H1 (cell line): ENCODE measurements around the gene NUDT3. TPM values are rescaled to one million over a fixed set of nuclear protein-coding genes. Genes with fewer than 3 reads are reported as not detected.

Experiments
- CTCF ChIA-PET: fragments of 300-600 bp; sonication (Branson Sonifier 250); formaldehyde crosslinking; loops from one replicate; lab custom pipeline; 2021; ENCODE audit not compliant: partially characterized antibody; lab: Charles Lee
- POLR2A ChIA-PET: fragments of 300-600 bp; sonication (Branson Sonifier 250); formaldehyde crosslinking; loops from one replicate; lab custom pipeline; 2021; ENCODE audit warnings: inconsistent platforms; ENCODE audit not compliant: partially characterized antibody; lab: Charles Lee
- DNase-seq, 2 experiments: peaks; one replicate each; pipeline versions ENCODE4 v3.0.0 to v3.0.0-alpha.2; 2010 to 2022; ENCODE audit warnings: low spot score in 2 of 2, low read depth in 1 of 2, mixed read lengths in 1 of 2
- FAIRE-seq: peaks from 2 replicates; lab custom pipeline; 2011; peaks lifted over from hg19 to GRCh38; lab: Jason Lieb, UNC
- H2AFZ ChIP-seq: 2 replicates; pipeline ENCODE4 v1.8.1; 2012; ENCODE audit warnings: low read length, inconsistent platforms
- H2AK5ac ChIP-seq: 2 replicates; pipeline ENCODE4 v1.6.1; 2013; ENCODE audit warnings: low read depth, low read length
- H2BK120ac ChIP-seq: replicated peaks from 2 replicates; pipeline ENCODE3; 2013; ENCODE audit warnings: low read depth, low read length, inconsistent platforms
- H2BK12ac ChIP-seq: 2 replicates; pipeline ENCODE4 v1.6.1; 2013; ENCODE audit warnings: low read depth, low read length
- H2BK15ac ChIP-seq: 2 replicates; pipeline ENCODE4 v1.6.1; 2013; ENCODE audit warnings: low read length
- H2BK20ac ChIP-seq: 2 replicates; pipeline ENCODE4 v1.6.1; 2013; ENCODE audit warnings: low read length
- H2BK5ac ChIP-seq: 2 replicates; pipeline ENCODE4 v1.6.1; 2013; ENCODE audit warnings: low read depth, low read length
- H3K14ac ChIP-seq: 2 replicates; pipeline ENCODE4 v1.6.1; 2013; ENCODE audit warnings: inconsistent platforms; ENCODE audit not compliant: insufficient read length
- H3K18ac ChIP-seq: 2 replicates; pipeline ENCODE4 v1.6.1; 2013; ENCODE audit warnings: low read length; ENCODE audit errors: extremely low read depth
- H3K23ac ChIP-seq: 2 replicates; pipeline ENCODE4 v1.6.1; 2013; ENCODE audit warnings: inconsistent platforms; ENCODE audit not compliant: insufficient read length
- H3K23me2 ChIP-seq: 2 replicates; pipeline ENCODE4 v1.6.1; 2013; ENCODE audit warnings: low read depth, low read length
- H3K27ac ChIP-seq: 2 replicates; pipeline ENCODE4 v1.6.1; 2011; ENCODE audit warnings: low read depth, low read length, inconsistent platforms
- H3K27me3 ChIP-seq, 4 experiments: replicated peaks in 1 of 4; 1 replicate in 1 of 4; 2 replicates in 3 of 4; pipeline versions ENCODE4 v1.6.1 to v1.8.1; 2011 to 2013; ENCODE audit warnings: low read length in 3 of 4, mild to moderate bottlenecking in 3 of 4, inconsistent platforms in 2 of 4, mixed read lengths in 2 of 4, moderate library complexity in 1 of 4; ENCODE audit not compliant: control insufficient read depth in 3 of 4, insufficient read depth in 3 of 4; ENCODE audit errors: extremely low read depth in 1 of 4
- H3K36me3 ChIP-seq, 4 experiments: 2 replicates each; pipeline versions ENCODE4 v1.6.1 to v1.8.1; 2011 to 2013; ENCODE audit warnings: mild to moderate bottlenecking in 4 of 4, low read length in 3 of 4, moderate library complexity in 2 of 4, control low read depth in 1 of 4, inconsistent platforms in 1 of 4; ENCODE audit not compliant: insufficient read depth in 4 of 4, control insufficient read depth in 2 of 4
- H3K4ac ChIP-seq: replicated peaks from 2 replicates; pipeline ENCODE3; 2013; ENCODE audit warnings: low read length, low read depth, mixed read lengths, inconsistent platforms; ENCODE audit not compliant: insufficient read length
- H3K4me1 ChIP-seq, 4 experiments: replicated peaks in 1 of 4; 1 replicate in 1 of 4; 2 replicates in 3 of 4; pipeline versions ENCODE4 v1.6.1 to v1.8.1; 2011 to 2013; ENCODE audit warnings: low read length in 3 of 4, inconsistent platforms in 2 of 4, mixed read lengths in 1 of 4; ENCODE audit not compliant: insufficient read depth in 4 of 4, control insufficient read depth in 3 of 4
- H3K4me2 ChIP-seq, 2 experiments: 2 replicates each; pipeline versions ENCODE4 v1.6.1 to v1.8.1; 2011 to 2013; ENCODE audit warnings: low read depth in 2 of 2, low read length in 2 of 2, control low read depth in 1 of 2, inconsistent platforms in 1 of 2, mild to moderate bottlenecking in 1 of 2; ENCODE audit not compliant: insufficient read depth in 1 of 2
- H3K4me3 ChIP-seq, 4 experiments: fragments of 200-600, 300-600 bp in 1 of 4; sonication (generic), shearing (Covaris generic), sonication (Bioruptor Twin) in 1 of 4; 2 replicates each; pipeline versions ENCODE4 v1.5.1 to v1.8.1; 2011 to 2016; ENCODE audit warnings: low read length in 4 of 4, low read depth in 3 of 4, control low read depth in 2 of 4, inconsistent platforms in 2 of 4, mild to moderate bottlenecking in 2 of 4, mixed read lengths in 1 of 4, moderate library complexity in 1 of 4; ENCODE audit not compliant: insufficient read depth in 2 of 4; ENCODE audit errors: extremely low read depth in 1 of 4
- H3K56ac ChIP-seq: replicated peaks from 2 replicates; pipeline ENCODE3; 2013; ENCODE audit warnings: low read depth, mild to moderate bottlenecking, mixed read lengths, low read length, inconsistent platforms; ENCODE audit not compliant: insufficient read length
- H3K79me1 ChIP-seq: 2 replicates; pipeline ENCODE4 v1.6.1; 2013; ENCODE audit warnings: low read depth, low read length, control low read depth
- H3K79me2 ChIP-seq, 2 experiments: 2 replicates each; pipeline versions ENCODE4 v1.6.1 to v1.8.1; 2012 to 2013; ENCODE audit warnings: low read length in 2 of 2, mild to moderate bottlenecking in 2 of 2, inconsistent platforms in 1 of 2; ENCODE audit not compliant: insufficient read depth in 2 of 2, control insufficient read depth in 1 of 2
- H3K9ac ChIP-seq, 4 experiments: replicated peaks in 1 of 4; 1 replicate in 1 of 4; 2 replicates in 3 of 4; pipeline versions ENCODE4 v1.6.1 to v1.8.1; 2011 to 2013; ENCODE audit warnings: low read depth in 3 of 4, low read length in 3 of 4, control low read depth in 2 of 4, mild to moderate bottlenecking in 2 of 4, moderate library complexity in 2 of 4, inconsistent platforms in 1 of 4; ENCODE audit errors: extremely low read depth in 1 of 4
- H3K9me3 ChIP-seq, 2 experiments: 2 replicates each; pipeline versions ENCODE4 v1.6.1 to v1.8.1; 2012 to 2013; ENCODE audit warnings: mild to moderate bottlenecking in 2 of 2, moderate library complexity in 2 of 2, control low read depth in 1 of 2, inconsistent platforms in 1 of 2, low read depth in 1 of 2, low read length in 1 of 2, mixed read lengths in 1 of 2; ENCODE audit not compliant: insufficient read depth in 2 of 2
- H4K20me1 ChIP-seq, 2 experiments: replicated peaks in 1 of 2; 2 replicates each; pipeline versions ENCODE3 to v1.8.1; 2011 to 2013; ENCODE audit warnings: inconsistent platforms in 2 of 2, low read length in 2 of 2, mild to moderate bottlenecking in 1 of 2; ENCODE audit not compliant: insufficient read depth in 2 of 2, control insufficient read depth in 1 of 2
- H4K5ac ChIP-seq: 2 replicates; pipeline ENCODE4 v1.6.1; 2013; ENCODE audit warnings: low read length, low read depth, mixed read lengths, inconsistent platforms; ENCODE audit not compliant: insufficient read length
- H4K8ac ChIP-seq: 2 replicates; pipeline ENCODE4 v1.8.0; 2013; ENCODE audit warnings: mild to moderate bottlenecking, moderate library complexity, low read length, inconsistent platforms; ENCODE audit not compliant: insufficient read depth; ENCODE audit errors: extremely low read depth
- H4K91ac ChIP-seq: replicated peaks from 2 replicates; pipeline ENCODE3; 2013; ENCODE audit warnings: low read length, mixed read lengths, inconsistent platforms; ENCODE audit not compliant: insufficient read length
- CTBP2 ChIP-seq: IDR thresholded peaks from 2 replicates; pipeline ENCODE4 v1.7.0; 2011; ENCODE audit warnings: borderline replicate concordance, mild to moderate bottlenecking, moderate library complexity, mixed read lengths, low read length; ENCODE audit not compliant: insufficient read depth, insufficient read length
- HDAC2 ChIP-seq, 2 experiments: fragments of 300-600 bp in 1 of 2; sonication (generic) in 1 of 2; IDR thresholded peaks; 2 replicates each; pipeline ENCODE4 v1.6.1; 2011 to 2012; ENCODE audit warnings: low read depth in 2 of 2, low read length in 2 of 2, mild to moderate bottlenecking in 2 of 2, moderate library complexity in 2 of 2, borderline replicate concordance in 1 of 2, inconsistent platforms in 1 of 2
- HDAC6 ChIP-seq: IDR thresholded peaks from one replicate; pipeline ENCODE4 v1.7.1; 2012; ENCODE audit warnings: low read depth, mild to moderate bottlenecking, inconsistent platforms, low read length, moderate library complexity
- POU5F1 ChIP-seq: IDR thresholded peaks from 2 replicates; pipeline ENCODE4 v1.6.1; 2011; ENCODE audit warnings: low read depth, mild to moderate bottlenecking, low read length, moderate library complexity
- RAD21 ChIP-seq, 2 experiments: IDR thresholded peaks in 1 of 2; conservative IDR thresholded peaks in 1 of 2; 2 replicates each; pipeline ENCODE4 v1.6.1; 2011; ENCODE audit warnings: low read depth in 2 of 2, low read length in 2 of 2, improper control_type of control experiment in 1 of 2, inconsistent platforms in 1 of 2, mild to moderate bottlenecking in 1 of 2, moderate library complexity in 1 of 2
- RFX5 ChIP-seq: IDR thresholded peaks from 2 replicates; pipeline ENCODE4 v1.6.1; 2011; ENCODE audit warnings: low read depth, low read length, improper control_type of control experiment, borderline replicate concordance
- SIN3A ChIP-seq, 2 experiments: IDR thresholded peaks in 1 of 2; conservative IDR thresholded peaks in 1 of 2; 2 replicates each; pipeline ENCODE4 v1.6.1; 2011 to 2012; ENCODE audit warnings: low read length in 2 of 2, improper control_type of control experiment in 1 of 2, low read depth in 1 of 2, mild to moderate bottlenecking in 1 of 2
- SIRT6 ChIP-seq: IDR thresholded peaks from one replicate; pipeline ENCODE4 v1.7.1; 2012; ENCODE audit warnings: low read length, inconsistent platforms
- TAF7 ChIP-seq: optimal IDR thresholded peaks from 2 replicates; pipeline ENCODE3; 2011; ENCODE audit warnings: low read depth, mild to moderate bottlenecking, inconsistent platforms, low read length, moderate library complexity, borderline replicate concordance
- YY1 ChIP-seq: IDR thresholded peaks from 2 replicates; pipeline ENCODE4 v1.6.1; 2011; ENCODE audit warnings: low read depth, mild to moderate bottlenecking, low read length
- WGBS, 2 experiments: shearing (Covaris generic) in 1 of 2; methylation state at CpG; one replicate each; pipeline versions ENCODE4 v1.1.6 to v1.1.7; 2013 to 2015; ENCODE audit warnings: low lambda C conversion rate in 2 of 2, mixed read lengths in 2 of 2, inconsistent platforms in 1 of 2, low coverage in 1 of 2, missing lambda C conversion rate in 1 of 2; ENCODE audit not compliant: insufficient replicate concordance in 2 of 2, insufficient coverage in 1 of 2, insufficient read length in 1 of 2; ENCODE audit errors: extremely low coverage in 1 of 2, missing lambda C conversion rate in 1 of 2; 5-methylcytosine and 5-hydroxymethylcytosine counted together
- polyA plus RNA-seq, 7 experiments: library from polyadenylated mRNA; depleted of rRNA in 3 of 7; stranded (reverse) in 5 of 7; unstranded in 2 of 7; fragments of >200 nt in 5 of 7; fragments of 200-250 nt in 2 of 7; gene quantifications; 1 replicate in 5 of 7; 2 replicates in 1 of 7; 4 replicates in 1 of 7; pipeline versions ENCODE4 v1.2.1 to v1.2.3, GENCODE V29; 2011 to 2013; ENCODE audit warnings: missing spikeins in 2 of 7, mixed read lengths in 2 of 7
- total RNA-seq: library from RNA; stranded (reverse); fragmentation: NEBNext Ultra II Directional; extraction: Animal tissue kit (Norgen Biotek cat#: 25700); gene quantifications from 2 replicates; pipeline ENCODE4 v1.2.1, GENCODE V29; 2021
- TF ChIP-seq, protein P1 (sequence below): IDR thresholded peaks from 2 replicates; pipeline ENCODE4 v1.6.1; 2012; ENCODE audit warnings: inconsistent platforms
- TF ChIP-seq, protein P2 (sequence below): IDR thresholded peaks from 2 replicates; pipeline ENCODE4 v1.6.1; 2011; ENCODE audit warnings: low read depth, mild to moderate bottlenecking, low read length; ENCODE audit not compliant: insufficient read depth

NUDT3 gene
- total and polyA plus RNA-seq, 2 of the 8 experiments (the other 6 are each of a cell fraction or from before 2014, with no cell fraction given) = 14.1 to 36.9 TPM

DNA sequence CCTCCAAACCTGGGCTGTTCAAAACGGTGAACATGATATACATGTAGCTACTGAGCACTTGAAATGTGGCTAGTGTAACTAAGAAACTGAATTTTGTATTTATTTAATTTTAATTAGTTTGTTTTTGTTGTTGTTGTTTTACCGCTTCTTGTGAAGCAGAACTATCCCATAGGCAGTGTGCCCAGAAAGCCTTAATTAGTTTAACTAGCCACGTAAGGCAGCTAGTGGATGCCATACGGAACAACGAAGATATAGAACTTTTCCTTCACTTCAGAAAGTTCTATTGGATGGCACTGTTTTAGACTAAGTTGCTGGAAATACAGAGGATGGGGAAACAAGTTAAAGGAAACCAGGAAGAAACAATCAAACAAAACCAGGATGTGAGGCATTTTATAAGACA is 70.6 kb downstream of the NUDT3 start:
- Histone ChIP-seq H3K27ac (no peak overlapping the region), H3K9me3 (no peaks in the 10 kb centered on the region), H4K20me1 (peaks cover 0 to 3% of the 10 kb centered on the region in 2 experiments), H2AK5ac (no peak overlapping the region), H3K56ac (no peak overlapping the region), H3K36me3 (no peaks in the 10 kb centered on the region), H4K8ac (no peak overlapping the region), H3K23ac (no peak overlapping the region), H3K4me3 (no peak overlapping the region), H3K18ac (no peak overlapping the region), H2BK12ac (no peak overlapping the region), H2AFZ (no peak overlapping the region), H3K14ac (no peak overlapping the region), H3K4me2 (no peak overlapping the region), H2BK15ac (no peak overlapping the region), H2BK20ac (no peak overlapping the region), H3K4me1 (peaks cover 0 to 6% (median 4%) of the 10 kb centered on the region in 4 experiments; a peak in 4 of 7 replicates), H3K4ac (no peak overlapping the region), H3K79me2 (peaks cover 0 to 9% of the 10 kb centered on the region in 2 experiments; a peak in 1 of 4 replicates), H4K5ac (no peak overlapping the region), H2BK120ac (no peak overlapping the region), H4K91ac (no peak overlapping the region), H3K23me2 (no peaks in the 10 kb centered on the region), H3K79me1 (no peaks in the 10 kb centered on the region), H2BK5ac (no peak overlapping the region), H3K27me3 (no peaks in the 10 kb centered on the region), H3K9ac (no peak overlapping the region)
- DNase-seq (no peak), FAIRE-seq (no peak)
- ChIA-PET CTCF (interaction anchor here (0.9 to 1.8 kb wide), 4 partner anchors 11 to 99 kb away, joined by 3 to 6 read pairs (median 5); no protein-coding TSS in a partner anchor), POLR2A (interaction anchor here (1.0 kb wide), 1 partner anchor 18 kb away, joined by 3 read pairs; no protein-coding TSS in a partner anchor)
- 89% methylated on average over 5 of the region's 5 CpGs; no CpG with 5 or more reads in 1 of the 2 experiments for WGBS, 2 experiments
- no peak for TF ChIP-seq RFX5
- no peak for TF ChIP-seq CTBP2
- TF ChIP-seq, protein P1, sequence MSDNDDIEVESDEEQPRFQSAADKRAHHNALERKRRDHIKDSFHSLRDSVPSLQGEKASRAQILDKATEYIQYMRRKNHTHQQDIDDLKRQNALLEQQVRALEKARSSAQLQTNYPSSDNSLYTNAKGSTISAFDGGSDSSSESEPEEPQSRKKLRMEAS = no peak
- TF ChIP-seq SIN3A (conservative IDR thresholded peaks at IDR 0.05 in 1 of 2, IDR thresholded peaks at IDR 0.05 in 1 of 2; ENCODE audit: low read depth in 1 of 2, low read length in 2 of 2) = no peak
- TF ChIP-seq RAD21 (IDR thresholded peaks at IDR 0.05 in 1 of 2, conservative IDR thresholded peaks at IDR 0.05 in 1 of 2; ENCODE audit: low read depth in 2 of 2, low read length in 2 of 2) = no peak
- TF ChIP-seq POU5F1 = no peak
- no peak for TF ChIP-seq TAF7
- TF ChIP-seq YY1 = no peak
- no peak for TF ChIP-seq HDAC6
- TF ChIP-seq, protein P2, sequence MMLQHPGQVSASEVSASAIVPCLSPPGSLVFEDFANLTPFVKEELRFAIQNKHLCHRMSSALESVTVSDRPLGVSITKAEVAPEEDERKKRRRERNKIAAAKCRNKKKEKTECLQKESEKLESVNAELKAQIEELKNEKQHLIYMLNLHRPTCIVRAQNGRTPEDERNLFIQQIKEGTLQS = no peak
- TF ChIP-seq SIRT6 = no peak
- TF ChIP-seq HDAC2 (IDR thresholded peaks at IDR 0.05; ENCODE audit: borderline replicate concordance in 1 of 2, low read depth in 2 of 2, low read length in 2 of 2) = no peak
